Ascending aorta (tissue), 2 donors: ENCODE data around the gene TMEM259. TPM values are rescaled to one million over a fixed set of nuclear protein-coding genes. Genes with fewer than 3 reads are reported as not detected.

ENCODE experiments used
- DNase-seq, 2 donors: peaks; one replicate each; pipeline ENCODE4 v3.0.0-alpha.2; 2019; ENCODE audit warnings: low spot score in 2 of 2
- H3K27ac ChIP-seq, 2 donors: fragments of 200-600 bp; sonication (generic); one replicate each; pipeline ENCODE4 v1.5.1; 2016 to 2017; ENCODE audit warnings: mild to moderate bottlenecking in 1 of 2
- H3K27me3 ChIP-seq: fragments of 200-600 bp; sonication (generic); one replicate; pipeline ENCODE4 v1.5.1; 2017
- H3K36me3 ChIP-seq, 2 donors: fragments of 200-600 bp; sonication (generic); one replicate each; pipeline ENCODE4 v1.5.1; 2016
- H3K4me1 ChIP-seq, 2 donors: fragments of 200-600 bp; sonication (generic); one replicate each; pipeline ENCODE4 v1.5.1; 2016 to 2017; ENCODE audit warnings: mild to moderate bottlenecking in 1 of 2
- H3K4me3 ChIP-seq, 2 donors: fragments of 200-600 bp; sonication (generic); one replicate each; pipeline ENCODE4 v1.5.1; 2016 to 2017; ENCODE audit warnings: mild to moderate bottlenecking in 1 of 2
- H3K9me3 ChIP-seq, 2 donors: fragments of 200-600 bp; sonication (generic); one replicate each; pipeline ENCODE4 v1.5.1; 2016
- CTCF ChIP-seq, 3 experiments: fragments of 200-600 bp in 2 of 3; fragments of 450-650 bp in 1 of 3; sonication (generic) in 2 of 3; IDR thresholded peaks; one replicate each; pipeline ENCODE4 v1.5.1; 2016 to 2019; ENCODE audit warnings: antibody characterized with exemption in 3 of 3, mild to moderate bottlenecking in 1 of 3, moderate library complexity in 1 of 3
- intact Hi-C: fragments of 100-400 bp; cut with DNase I; formaldehyde crosslinking; loops from one replicate; pipeline ENCODE4 v1.15.1; 2023
- total RNA-seq: library from RNA; depleted of rRNA; stranded (reverse); fragments of >200 nt; gene quantifications from one replicate; pipeline ENCODE4 v1.1.0, GENCODE V29; 2016

TMEM259 gene
- total RNA-seq, 1 donor from 2014 or later, result 452 TPM

- Histone ChIP-seq H3K4me3 (no peak overlapping the region), H3K9me3 (no peaks in the 10 kb centered on the region), H3K4me1 (peaks cover 0 to 10% of the 10 kb centered on the region in 2 donors), H3K36me3 (no peaks in the 10 kb centered on the region), H3K27me3 (no peaks in the 10 kb centered on the region), H3K27ac (no peak overlapping the region)
- intact Hi-C loops, result no loop called here
- no peak for DNase-seq
- TF ChIP-seq CTCF (IDR thresholded peaks at IDR 0.05), result peak; percentile 86 to 97 (median 95)
These were observed 19.3 kb downstream of the TMEM259 start for GRCh38 chr19:1001538-1002166.

GRCh38 chr19:1000591-1001537 lies 20.1 kb downstream of the TMEM259 start:
- Histone ChIP-seq H3K4me1 (peaks cover 0 to 14% of the 10 kb centered on the region in 2 donors), H3K9me3 (no peaks in the 10 kb centered on the region), H3K27ac (no peak overlapping the region), H3K4me3 (peak overlapping the region in 1 of 2 donors; percentile 21), H3K27me3 (peaks cover 5% of the 10 kb centered on the region), H3K36me3 (no peaks in the 10 kb centered on the region)
- intact Hi-C loops, result no loop called here
- no peak for TF ChIP-seq CTCF (IDR thresholded peaks at IDR 0.05)
- DNase-seq, result no peak

- intact Hi-C loops, result no loop called here
- H3K36me3 ChIP-seq, result no peaks in the 10 kb centered on the region
- H3K4me3 ChIP-seq, result peak within 1 kb of the TSS in 1 of 2 donors; percentile 21
- peaks cover 11% of the 10 kb centered on the region for H3K27me3 ChIP-seq
- H3K27ac ChIP-seq, result no peak within 1 kb of the TSS
- TF ChIP-seq CTCF (IDR thresholded peaks at IDR 0.05), result peak; percentile 26 to 47 (median 45)
- peaks cover 0 to 14% of the 10 kb centered on the region in 2 donors for H3K4me1 ChIP-seq
- H3K9me3 ChIP-seq, result no peaks in the 10 kb centered on the region
- no peak for DNase-seq
These were observed 20.8 kb downstream of the TMEM259 start, which contains the start of gene GRIN3B for GRCh38 chr19:1000095-1000494. Gene GRIN3B, plus strand, starts transcription at chr19:1000419. Its CDS starts 19 bp downstream, at chr19:1000438.

DNA sequence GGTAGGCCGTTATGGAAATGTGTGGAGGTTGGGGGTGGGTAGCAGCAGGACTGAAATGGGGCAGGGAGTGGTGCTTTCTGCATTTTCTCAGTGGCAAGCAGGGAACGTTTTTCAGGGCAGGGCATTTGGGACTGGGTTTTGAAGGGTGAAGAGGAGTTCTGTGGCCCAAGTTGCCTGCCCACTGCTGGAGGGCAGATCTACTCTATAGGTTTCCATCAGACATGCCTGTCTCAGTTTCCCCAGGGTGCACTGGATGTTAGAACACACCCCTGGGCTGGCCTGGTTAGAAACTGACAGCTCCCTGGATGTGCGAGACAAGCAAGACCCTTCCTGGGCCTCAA lies 21.6 kb downstream of the TMEM259 start:
- Histone ChIP-seq H3K4me1 (peaks cover 0 to 14% of the 10 kb centered on the region in 2 donors), H3K4me3 (no peak overlapping the region), H3K27ac (no peak overlapping the region), H3K36me3 (peaks cover 0 to 7% of the 10 kb centered on the region in 2 donors), H3K27me3 (peaks cover 11% of the 10 kb centered on the region), H3K9me3 (no peaks in the 10 kb centered on the region)
- DNase-seq, result no peak
- no peak for TF ChIP-seq CTCF (IDR thresholded peaks at IDR 0.05)
- intact Hi-C loops, result no loop called here

- Histone ChIP-seq H3K9me3 (no peaks in the 10 kb centered on the region), H3K36me3 (peaks cover 0 to 19% of the 10 kb centered on the region in 2 donors), H3K4me3 (no peak overlapping the region), H3K4me1 (peaks cover 0 to 14% of the 10 kb centered on the region in 2 donors), H3K27me3 (peaks cover 11% of the 10 kb centered on the region), H3K27ac (no peak overlapping the region)
- TF ChIP-seq CTCF (IDR thresholded peaks at IDR 0.05), result no peak
- intact Hi-C loops, result no loop called here
- DNase-seq, result no peak
These were observed 22.9 kb downstream of the TMEM259 start for GRCh38 chr19:998064-998463.
